ENCODE measurements around the gene DTD1.

GRCh38 chr20:18728870-18729224 is 141.0 kb downstream of the DTD1 start:
- TF ChIP-seq CTCF (conservative IDR thresholded peaks at IDR 0.05; ENCODE audit: low read length) (no peak), EZH2phosphoT487 (IDR thresholded peaks at IDR 0.05; ENCODE audit: borderline replicate concordance) (no peak)

All from Loucy (cell line).